Tongue (tissue), 2 donors: Measurements from ENCODE around the gene CA5A. TPM values are rescaled to one million over a fixed set of nuclear protein-coding genes. Genes with fewer than 3 reads are reported as not detected.
A peak's percentile ranks its signal among the peaks of the same experiment; 100 is the strongest.

ENCODE experiments used
- DNase-seq: peaks from one replicate; pipeline ENCODE4 v3.0.0-alpha.2; 2015
- total RNA-seq: library from RNA; depleted of rRNA; stranded (reverse); fragments of >200 nt; gene quantifications from one replicate; pipeline ENCODE4 v1.2.3, GENCODE V29; 2014

The CA5A gene
- total RNA-seq, 1 donor from 2014 or later, result not detected

- DNase-seq, result no peak
These were observed 27.1 kb upstream of the CA5A start for GRCh38 chr16:87963400-87963799.

- no peak for DNase-seq
These were observed 25.3 kb upstream of the CA5A start for GRCh38 chr16:87961623-87962022.

- no peak for DNase-seq
These were observed 24.5 kb upstream of the CA5A start for GRCh38 chr16:87960852-87961251.

- no peak for DNase-seq
These were observed 24.0 kb upstream of the CA5A start for GRCh38 chr16:87960296-87960695.

- DNase-seq, result no peak
These were observed 23.2 kb upstream of the CA5A start for GRCh38 chr16:87959391-87959990.

- DNase-seq, result no peak
These were observed 22.3 kb upstream of the CA5A start for GRCh38 chr16:87958632-87959031.

GRCh38 chr16:87957296-87958094, 21.2 kb upstream of the CA5A start:
- DNase-seq, result no peak

- peak; percentile 74 for DNase-seq
These were observed 20.3 kb upstream of the CA5A start for GRCh38 chr16:87956365-87957231.

- no peak for DNase-seq
These were observed 19.7 kb upstream of the CA5A start for GRCh38 chr16:87956098-87956364.

- no peak for DNase-seq
These were observed 19.2 kb upstream of the CA5A start for GRCh38 chr16:87955302-87956097.

GRCh38 chr16:87954826-87955225, 18.5 kb upstream of the CA5A start:
- DNase-seq, result no peak

GRCh38 chr16:87954361-87954760, 18.0 kb upstream of the CA5A start:
- no peak for DNase-seq

- no peak for DNase-seq
These were observed 17.2 kb upstream of the CA5A start for GRCh38 chr16:87953308-87954215.

GRCh38 chr16:87952751-87953150, 16.4 kb upstream of the CA5A start:
- no peak for DNase-seq

- DNase-seq, result no peak
These were observed 15.5 kb upstream of the CA5A start for GRCh38 chr16:87951552-87952538.

GRCh38 chr16:87950765-87951551, 14.6 kb upstream of the CA5A start, which contains the start of gene BANP:
Gene BANP, plus strand, starts transcription at chr16:87951434. Its CDS starts 23,682 bp downstream, at chr16:87975116.
- DNase-seq, result peak; percentile 99

GRCh38 chr16:87949071-87949744, 12.9 kb upstream of the CA5A start:
- no peak for DNase-seq

- no peak for DNase-seq
These were observed 12.4 kb upstream of the CA5A start for GRCh38 chr16:87948735-87949070.

- no peak for DNase-seq
These were observed 11.8 kb upstream of the CA5A start for GRCh38 chr16:87948119-87948545.
